ENCODE measurements around the gene ANKRD13A. TPM values are rescaled to one million over a fixed set of nuclear protein-coding genes. Genes with fewer than 3 reads are reported as not detected.
"Not testable (repeated sequence)": the region's sequence is repeated elsewhere in the genome, so short reads cannot be mapped to it uniquely, and the experiment has no call there.

Gene ANKRD13A
- total and polyA plus RNA-seq, 2 donors (not counting 1 experiment from before 2014, with no cell fraction given) = 150 to 185 TPM

GRCh38 chr12:110071967-110072366 lies 72.7 kb downstream of the ANKRD13A start:
- Mint-ChIP-seq H3K27me3 (no peaks in the 10 kb centered on the region), H3K4me1 (peaks cover 14% of the 10 kb centered on the region), H3K4me3 (peak overlapping the region; percentile 52), H3K27ac (no peak overlapping the region), H3K9me3 (ENCODE audit: insufficient read depth) (no peaks in the 10 kb centered on the region)
- intact Hi-C loops (cut with micrococcal nuclease) = no loop called here
- no peak for ATAC-seq (ENCODE audit: low read depth)
- no CpG with 5 or more reads among the region's 3 CpGs for WGBS (ENCODE audit: insufficient coverage)
- Histone ChIP-seq H3K79me2 (ENCODE audit: control insufficient read depth, insufficient read depth, low read length) (no peaks in the 10 kb centered on the region), H3K4me1 (ENCODE audit: control insufficient read depth in 2 of 2, insufficient read depth in 2 of 2, low read length in 2 of 2) (peaks cover 10 to 12% of the 10 kb centered on the region in 2 donors), H4K20me1 (ENCODE audit: control insufficient read depth, insufficient read depth, low read length, poor library complexity, severe bottlenecking) (no peaks in the 10 kb centered on the region), H3K9me3 (ENCODE audit: control extremely low read depth in 1 of 3, control insufficient read depth in 2 of 3, insufficient read depth in 1 of 3, low read length in 2 of 3) (no peaks in the 10 kb centered on the region), H3K27me3 (replicated peaks in 1 of 4; ENCODE audit: control extremely low read depth in 1 of 4, control insufficient read depth in 3 of 4, insufficient read depth in 4 of 4, low read length in 3 of 4) (no peaks in the 10 kb centered on the region), H3K4me3 (ENCODE audit: control extremely low read depth in 1 of 5, extremely low read depth in 1 of 5, insufficient read depth in 1 of 5, low read depth in 2 of 5, low read length in 4 of 5) (no peak overlapping the region), H3K9ac (ENCODE audit: low read length) (no peak overlapping the region), H3K27ac (ENCODE audit: low read length in 2 of 2) (no peak overlapping the region), H3K4me2 (replicated peaks; ENCODE audit: low read depth, low read length, poor library complexity, severe bottlenecking) (no peak overlapping the region), H3K36me3 (replicated peaks in 1 of 2; ENCODE audit: control extremely low read depth in 1 of 2, control insufficient read depth in 1 of 2, extremely low read depth in 1 of 2, insufficient read depth in 2 of 2, low read length in 1 of 2) (no peaks in the 10 kb centered on the region), H2AFZ (ENCODE audit: insufficient read depth, low read depth, low read length, poor library complexity, severe bottlenecking) (no peak overlapping the region)
- TF ChIP-seq EZH2 (IDR thresholded peaks at IDR 0.05; ENCODE audit: borderline replicate concordance, insufficient read depth, low read depth, low read length, poor library complexity, severe bottlenecking) = no peak
- TF ChIP-seq CTCF (IDR thresholded peaks at IDR 0.05) = no peak
- ChIA-PET POLR2A (no interaction called here), CTCF (no interaction called here)
- no peak for DNase-seq

GRCh38 chr12:110072636-110073035 lies 73.4 kb downstream of the ANKRD13A start:
- Histone ChIP-seq H3K4me1 (ENCODE audit: control insufficient read depth in 2 of 2, insufficient read depth in 2 of 2, low read length in 2 of 2) (peaks cover 10 to 12% of the 10 kb centered on the region in 2 donors), H2AFZ (ENCODE audit: insufficient read depth, low read depth, low read length, poor library complexity, severe bottlenecking) (peak overlapping the region; percentile 80), H3K4me2 (replicated peaks; ENCODE audit: low read depth, low read length, poor library complexity, severe bottlenecking) (peak overlapping the region; percentile 65)
- POLR2A ChIA-PET; H3K9ac ChIP-seq (ENCODE audit: low read length); H3K36me3 ChIP-seq (replicated peaks in 1 of 2; ENCODE audit: control extremely low read depth in 1 of 2, control insufficient read depth in 1 of 2, extremely low read depth in 1 of 2, insufficient read depth in 2 of 2, low read length in 1 of 2); H3K4me3 ChIP-seq (ENCODE audit: control extremely low read depth in 1 of 5, extremely low read depth in 1 of 5, insufficient read depth in 1 of 5, low read depth in 2 of 5, low read length in 4 of 5); H4K20me1 ChIP-seq (ENCODE audit: control insufficient read depth, insufficient read depth, low read length, poor library complexity, severe bottlenecking); ATAC-seq (ENCODE audit: low read depth); intact Hi-C loops (cut with micrococcal nuclease); H3K4me3 Mint-ChIP-seq; H3K27me3 Mint-ChIP-seq; CTCF ChIA-PET; H3K27me3 ChIP-seq (replicated peaks in 1 of 4; ENCODE audit: control extremely low read depth in 1 of 4, control insufficient read depth in 3 of 4, insufficient read depth in 4 of 4, low read length in 3 of 4); H3K27ac Mint-ChIP-seq; H3K9me3 ChIP-seq (ENCODE audit: control extremely low read depth in 1 of 3, control insufficient read depth in 2 of 3, insufficient read depth in 1 of 3, low read length in 2 of 3); H3K79me2 ChIP-seq (ENCODE audit: control insufficient read depth, insufficient read depth, low read length); H3K9me3 Mint-ChIP-seq (ENCODE audit: insufficient read depth); DNase-seq; H3K27ac ChIP-seq (ENCODE audit: low read length in 2 of 2): not testable (repeated sequence)
- 100% methylated on average over 7 of the region's 9 CpGs for WGBS (ENCODE audit: insufficient coverage)
- H3K4me1 Mint-ChIP-seq = peaks cover 14% of the 10 kb centered on the region
